ENCODE results near the gene RFPL1.
"Not testable (repeated sequence)": the region's sequence is repeated elsewhere in the genome, so short reads cannot be mapped to it uniquely, and the experiment has no call there.

Gene RFPL1

GRCh38 chr22:29438283-29438682 lies at the start of gene RFPL1:
RFPL1 (plus strand) TSS chr22:29438583.
- DNase-seq (ENCODE audit: low read depth in 1 of 2, low spot score in 1 of 2), result not testable (repeated sequence)

DNA sequence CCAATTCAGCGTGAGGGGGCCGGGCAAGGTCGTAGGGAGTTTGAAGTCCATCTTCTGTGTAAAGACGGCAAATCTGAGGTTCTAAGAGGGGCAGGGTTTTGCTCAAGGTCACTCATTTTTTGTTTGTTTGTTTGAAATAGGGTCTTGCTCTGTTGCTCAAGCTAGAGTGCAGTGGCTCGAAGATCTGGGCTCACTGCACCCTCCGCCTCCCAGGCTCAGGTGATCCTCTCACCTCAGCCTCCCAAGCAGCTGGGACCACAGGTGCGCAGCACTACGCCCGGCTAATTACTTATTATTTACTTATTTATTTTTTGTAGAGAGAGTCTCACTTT lies 49.7 kb upstream of the RFPL1 start:
- DNase-seq (ENCODE audit: low read depth in 1 of 2, low spot score in 1 of 2), result no peak

- no peak for DNase-seq (ENCODE audit: low read depth in 1 of 2, low spot score in 1 of 2)
These were observed 48.1 kb upstream of the RFPL1 start for GRCh38 chr22:29390270-29390669.

DNA sequence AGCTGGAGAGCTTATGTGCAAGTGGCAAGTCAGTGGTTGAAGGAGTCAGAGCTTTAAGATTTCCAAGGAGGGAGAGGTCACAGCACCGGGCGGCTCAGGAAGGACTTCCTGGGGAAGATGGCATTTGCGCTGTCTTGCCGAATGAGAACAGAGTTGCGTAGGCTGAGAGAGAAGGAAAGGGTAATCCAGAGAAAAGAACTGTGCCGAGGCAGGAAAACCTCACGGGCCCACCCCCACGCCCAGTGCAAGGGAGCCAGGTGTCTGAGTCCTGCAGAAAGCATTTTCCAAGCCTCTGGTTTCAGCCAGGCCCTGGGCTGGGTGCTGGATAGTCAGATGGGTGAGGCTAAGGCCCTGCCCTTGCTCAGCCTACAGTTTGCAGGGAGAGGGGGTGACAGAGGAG lies 46.8 kb upstream of the RFPL1 start:
- no peak for DNase-seq (ENCODE audit: low read depth in 1 of 2, low spot score in 1 of 2)

- DNase-seq (ENCODE audit: low read depth in 1 of 2, low spot score in 1 of 2), result no peak
These were observed 45.3 kb upstream of the RFPL1 start for GRCh38 chr22:29393019-29393608.

DNA sequence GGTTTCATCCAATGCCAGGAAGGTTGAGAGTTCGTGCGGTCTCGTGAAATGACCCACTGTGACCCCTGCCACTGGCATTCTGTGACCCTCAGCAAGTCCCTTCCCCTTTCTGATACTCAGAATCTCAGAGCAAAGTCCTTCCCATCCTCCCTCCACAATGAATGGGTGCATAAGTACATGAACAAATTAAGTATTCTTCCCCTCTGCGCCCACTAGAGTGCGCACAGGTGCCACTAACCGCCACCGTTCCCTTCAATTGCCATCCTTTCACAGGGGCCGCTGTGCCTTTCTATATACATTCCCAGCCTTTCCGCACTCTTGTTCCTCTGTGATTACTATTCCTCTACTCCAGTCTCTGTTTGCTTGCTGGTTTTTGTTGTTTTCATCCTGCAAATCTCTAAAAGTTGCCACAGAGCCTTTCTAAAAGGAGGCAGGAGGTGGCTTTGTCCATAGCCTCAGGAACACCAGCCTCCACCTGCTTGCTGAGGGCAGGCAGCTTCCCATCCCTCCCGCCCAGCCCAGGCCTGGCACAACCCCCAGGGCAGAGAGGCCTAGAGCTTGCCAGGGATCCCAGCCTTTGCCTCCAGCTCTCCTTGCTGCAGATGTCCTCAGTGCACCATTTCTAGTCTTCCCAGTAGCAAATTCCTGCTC lies 43.3 kb upstream of the RFPL1 start:
- DNase-seq (ENCODE audit: low read depth in 1 of 2, low spot score in 1 of 2), result peak; percentile 36 to 47

- DNase-seq (ENCODE audit: low read depth in 1 of 2, low spot score in 1 of 2), result no peak
These were observed 42.3 kb upstream of the RFPL1 start for GRCh38 chr22:29396126-29396525.

GRCh38 chr22:29397791-29398190 lies 40.6 kb upstream of the RFPL1 start:
- no peak for DNase-seq (ENCODE audit: low read depth in 1 of 2, low spot score in 1 of 2)

- no peak for DNase-seq (ENCODE audit: low read depth in 1 of 2, low spot score in 1 of 2)
These were observed 37.8 kb upstream of the RFPL1 start for GRCh38 chr22:29400576-29400975.

DNA sequence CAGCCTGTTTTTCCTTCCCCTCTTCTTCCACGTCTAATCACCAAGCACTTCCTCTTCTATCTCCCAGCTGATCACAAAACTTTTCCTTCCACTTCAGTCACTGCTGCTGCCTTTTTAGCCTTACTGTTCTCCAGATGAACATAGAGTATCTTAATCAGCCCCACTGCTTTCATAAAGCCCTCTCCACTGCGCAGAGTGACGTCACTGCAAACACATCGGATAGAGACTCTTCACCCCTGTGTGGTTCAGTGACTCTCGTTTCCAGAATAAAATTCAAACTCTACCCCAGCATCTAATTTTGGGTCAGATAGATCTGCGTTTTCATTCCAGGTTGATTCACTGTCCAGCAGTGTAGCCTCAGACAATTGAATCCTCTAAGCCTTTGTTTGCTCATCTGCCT lies 36.8 kb upstream of the RFPL1 start:
- DNase-seq (ENCODE audit: low read depth in 1 of 2, low spot score in 1 of 2), result not testable (repeated sequence)

- DNase-seq (ENCODE audit: low read depth in 1 of 2, low spot score in 1 of 2), result no peak
These were observed 29.4 kb upstream of the RFPL1 start for GRCh38 chr22:29408940-29409339.

DNA sequence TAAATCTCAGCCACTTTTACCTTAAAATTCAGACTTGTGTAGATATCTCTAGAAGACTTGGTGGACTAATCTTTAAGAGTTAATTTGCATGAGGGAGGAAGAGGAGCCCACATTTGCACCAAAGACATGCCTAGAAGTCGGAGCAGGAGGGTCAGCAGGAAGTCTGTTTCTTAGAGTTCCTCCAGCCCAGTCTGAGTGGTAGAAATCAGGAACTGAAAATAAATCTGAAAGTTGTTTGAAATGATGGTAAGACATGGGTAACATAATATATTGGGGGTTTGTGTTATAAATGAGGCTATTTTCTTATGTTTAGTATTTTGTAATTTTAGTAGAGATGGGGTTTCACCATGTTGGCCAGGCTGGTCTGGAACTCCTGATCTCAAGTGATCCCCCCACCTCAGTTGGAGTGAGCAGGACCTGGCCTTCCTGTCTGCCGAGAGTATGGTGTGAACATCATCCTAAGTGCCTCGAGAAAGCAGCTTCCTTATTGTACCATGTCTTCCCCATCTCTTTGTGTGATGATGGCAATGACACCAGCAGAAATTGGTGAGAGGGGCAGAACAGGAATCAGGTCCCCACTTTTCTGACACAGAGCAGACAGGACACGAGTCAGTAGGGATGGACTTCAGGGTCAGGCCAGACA lies 26.7 kb upstream of the RFPL1 start:
- not testable (repeated sequence) for DNase-seq (ENCODE audit: low read depth in 1 of 2, low spot score in 1 of 2)

- not testable (repeated sequence) for DNase-seq (ENCODE audit: low read depth in 1 of 2, low spot score in 1 of 2)
These were observed 25.6 kb upstream of the RFPL1 start for GRCh38 chr22:29412772-29413171.

GRCh38 chr22:29414951-29415591 lies 23.3 kb upstream of the RFPL1 start:
- peak; percentile 21 to 27 for DNase-seq (ENCODE audit: low read depth in 1 of 2, low spot score in 1 of 2)

GRCh38 chr22:29418704-29419103 lies 19.7 kb upstream of the RFPL1 start:
- not testable (repeated sequence) for DNase-seq (ENCODE audit: low read depth in 1 of 2, low spot score in 1 of 2)

- DNase-seq (ENCODE audit: low read depth in 1 of 2, low spot score in 1 of 2), result no peak
These were observed 11.9 kb upstream of the RFPL1 start for GRCh38 chr22:29426476-29426875.

GRCh38 chr22:29427176-29427760 lies 11.1 kb upstream of the RFPL1 start:
- DNase-seq (ENCODE audit: low read depth in 1 of 2, low spot score in 1 of 2), result no peak

DNA sequence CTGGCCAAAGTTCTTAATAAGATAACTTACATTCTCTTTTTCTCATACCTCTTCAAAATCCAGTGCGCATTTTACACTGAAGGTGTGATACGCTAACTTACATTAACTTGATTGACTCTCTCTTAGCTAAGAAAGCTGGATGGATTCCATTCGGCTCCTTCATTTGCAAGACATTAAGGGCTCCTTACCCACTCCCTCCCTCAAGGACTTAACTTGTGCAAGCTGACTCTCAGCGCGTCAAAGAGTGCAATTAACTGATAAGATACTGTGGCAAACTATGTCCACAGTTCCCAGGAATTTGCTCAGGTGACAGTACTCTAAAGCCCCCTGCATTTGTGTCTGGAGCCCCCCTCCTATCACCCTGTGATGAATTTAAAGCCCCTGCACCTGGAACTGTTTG lies 6.4 kb upstream of the RFPL1 start:
- DNase-seq (ENCODE audit: low read depth in 1 of 2, low spot score in 1 of 2), result no peak

DNA sequence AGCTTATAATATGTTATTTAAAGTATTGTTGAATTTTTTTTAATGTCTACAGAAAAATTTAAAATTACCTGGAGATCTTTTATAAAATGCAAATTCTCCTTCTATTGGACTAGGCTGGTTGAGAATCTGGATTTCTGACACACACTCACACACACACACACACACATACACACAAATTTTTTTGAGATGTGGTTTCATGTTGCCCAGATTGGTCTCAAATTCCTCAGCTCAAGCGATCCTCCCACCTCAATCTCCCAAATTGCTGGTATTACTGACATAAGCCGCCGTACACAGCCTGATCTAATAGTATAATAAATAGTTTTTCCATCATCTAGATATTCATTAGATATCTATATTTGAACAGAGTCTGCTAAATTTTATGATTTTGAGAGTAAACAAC lies 4.5 kb upstream of the RFPL1 start:
- DNase-seq (ENCODE audit: low read depth in 1 of 2, low spot score in 1 of 2), result no peak

DNA sequence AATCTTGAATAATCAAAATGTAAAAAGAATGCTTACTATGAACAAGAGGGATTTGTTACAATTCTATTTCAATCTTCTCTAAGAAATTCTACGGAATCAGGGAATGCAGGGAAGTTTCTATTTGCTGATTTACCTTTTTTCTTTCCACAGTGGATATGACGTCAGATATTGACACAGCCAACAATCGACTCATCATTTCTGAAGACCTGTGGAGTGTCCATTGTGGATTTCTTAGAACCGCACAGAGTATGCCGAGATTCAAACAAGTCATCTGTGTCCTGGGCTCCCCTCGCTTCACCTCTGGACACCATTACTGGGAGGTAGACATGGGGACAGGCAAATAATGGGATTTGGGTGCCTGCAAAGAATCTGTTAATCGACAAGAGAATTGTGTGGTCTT lies 4.1 kb upstream of the RFPL1 start:
- no peak for DNase-seq (ENCODE audit: low read depth in 1 of 2, low spot score in 1 of 2)

GRCh38 chr22:29435236-29436136 lies 2.9 kb upstream of the RFPL1 start:
- no peak for DNase-seq (ENCODE audit: low read depth in 1 of 2, low spot score in 1 of 2)

Measured in stimulated activated CD4-positive, alpha-beta T cell treated with anti-CD3 and anti-CD28 coated beads, Interleukin-15, amount 100 ng/mL, for 1 hour (primary cell).